ENCODE data around the gene ELK3.
"Not testable (repeated sequence)": the region's sequence is repeated elsewhere in the genome, so short reads cannot be mapped to it uniquely, and the experiment has no call there.

Gene ELK3

DNA sequence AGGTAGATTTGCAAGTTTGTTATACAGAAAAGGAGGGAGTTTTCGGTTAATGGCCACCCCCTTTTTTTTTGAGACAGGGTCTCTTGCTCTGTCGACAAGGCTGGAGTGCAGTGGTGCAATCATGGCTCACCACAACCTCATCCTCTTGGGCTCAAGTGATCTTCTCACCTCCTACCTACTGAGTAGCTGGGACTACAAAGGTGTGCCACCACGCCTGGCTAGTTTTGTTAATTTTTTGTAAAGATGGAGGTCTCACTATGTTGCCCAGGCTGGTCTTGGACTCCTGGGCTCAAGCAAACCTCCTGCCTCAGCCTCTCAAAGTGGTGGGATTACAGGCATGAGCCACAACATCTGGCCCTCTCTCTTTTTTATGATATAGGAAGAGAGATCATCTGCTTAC is 111.5 kb downstream of the ELK3 start:
- DNase-seq (ENCODE audit: low read depth in 3 of 3), result no peak

DNA sequence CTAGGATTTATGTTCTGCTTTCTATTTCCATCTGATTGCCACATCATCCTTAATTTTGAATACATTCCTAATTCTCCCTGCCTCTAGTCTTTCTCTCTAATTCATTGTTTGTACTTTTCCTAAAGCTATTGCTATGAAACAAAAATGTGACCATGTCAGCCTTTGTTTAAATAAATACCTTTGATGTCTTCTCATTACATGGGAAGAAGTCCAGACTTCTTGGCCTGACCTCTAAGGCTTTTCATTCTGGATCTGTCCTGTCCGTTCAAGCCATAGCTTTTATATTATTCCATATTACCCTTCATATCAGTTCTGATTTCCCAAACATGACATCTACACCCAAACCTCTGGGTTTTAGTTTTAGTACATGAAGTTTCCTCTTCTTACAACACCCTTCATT is 114.7 kb downstream of the ELK3 start:
- DNase-seq (ENCODE audit: low read depth in 3 of 3), result no peak

DNA sequence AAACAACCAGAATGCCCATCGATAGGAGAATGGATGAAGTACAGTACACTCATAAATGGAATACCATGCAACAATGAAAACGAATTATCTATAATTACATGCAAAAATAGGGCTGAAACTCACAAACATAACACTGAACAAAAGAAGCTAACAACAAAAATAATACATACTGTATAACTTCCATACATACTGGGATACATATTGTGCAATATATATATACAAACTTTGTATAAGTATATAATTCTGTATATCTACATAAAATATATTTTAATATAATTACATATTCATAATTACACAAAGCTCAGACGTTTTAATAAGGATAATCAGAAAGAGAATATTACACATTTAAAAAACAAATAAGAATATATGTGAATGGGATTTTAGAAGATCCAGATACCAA is 115.9 kb downstream of the ELK3 start:
- DNase-seq (ENCODE audit: low read depth in 3 of 3), result no peak

DNA sequence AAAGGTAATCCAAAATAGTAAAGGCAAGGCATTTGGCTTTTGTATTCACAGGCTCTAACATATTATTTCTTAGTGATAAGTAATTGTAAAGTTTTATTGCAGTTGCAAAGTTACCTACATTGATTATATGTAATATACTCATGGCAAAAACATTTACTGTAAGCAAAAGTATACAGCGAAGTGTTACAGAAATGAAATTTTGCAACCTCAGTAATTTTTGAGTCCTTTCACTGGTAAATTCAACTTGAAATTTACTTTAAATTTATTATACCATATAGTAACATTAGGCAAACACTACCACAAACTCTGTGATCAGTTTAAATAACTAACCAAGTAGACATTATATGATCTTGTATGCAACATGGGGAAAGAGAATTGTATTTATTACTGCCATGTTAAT is 117.0 kb downstream of the ELK3 start:
- no peak for DNase-seq (ENCODE audit: low read depth in 3 of 3)

DNA sequence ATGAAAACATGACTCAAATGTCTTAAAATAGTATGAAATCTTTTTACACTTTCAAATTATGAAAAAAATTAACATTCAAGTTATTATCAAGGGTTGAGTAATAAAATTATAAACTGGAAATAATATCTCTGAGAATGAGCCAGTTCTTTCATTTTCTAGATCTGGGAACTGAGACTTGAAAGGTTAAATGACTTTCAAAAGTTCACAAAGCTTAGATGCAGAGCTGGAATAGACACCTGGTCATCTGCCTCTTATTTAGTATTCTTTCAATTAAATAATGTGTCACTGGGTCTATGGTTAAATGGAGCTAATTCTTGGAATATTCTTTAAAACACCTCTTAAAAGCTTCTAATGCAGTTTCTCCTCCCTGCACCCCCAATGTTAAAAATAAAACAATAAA is 119.4 kb downstream of the ELK3 start:
- DNase-seq (ENCODE audit: low read depth in 3 of 3), result no peak

DNA sequence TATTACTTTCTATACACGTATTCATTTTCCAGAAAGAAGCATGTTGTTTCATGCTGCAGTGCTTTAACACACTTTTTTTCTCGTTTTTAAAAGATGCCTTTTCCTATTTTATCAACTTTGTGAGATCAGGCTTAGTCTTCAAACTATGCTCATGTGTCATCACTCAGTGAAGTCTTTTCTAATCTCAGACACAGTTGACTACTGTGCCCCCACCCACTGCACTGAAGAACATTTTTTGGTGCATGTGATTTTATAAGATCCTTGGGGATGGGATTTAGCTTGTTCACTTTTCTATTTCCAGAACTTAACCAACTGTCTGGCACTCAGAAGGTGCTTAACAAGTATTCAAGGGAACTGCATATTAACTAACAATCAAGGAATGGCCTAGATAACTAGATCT is 120.5 kb downstream of the ELK3 start:
- no peak for DNase-seq (ENCODE audit: low read depth in 3 of 3)

DNA sequence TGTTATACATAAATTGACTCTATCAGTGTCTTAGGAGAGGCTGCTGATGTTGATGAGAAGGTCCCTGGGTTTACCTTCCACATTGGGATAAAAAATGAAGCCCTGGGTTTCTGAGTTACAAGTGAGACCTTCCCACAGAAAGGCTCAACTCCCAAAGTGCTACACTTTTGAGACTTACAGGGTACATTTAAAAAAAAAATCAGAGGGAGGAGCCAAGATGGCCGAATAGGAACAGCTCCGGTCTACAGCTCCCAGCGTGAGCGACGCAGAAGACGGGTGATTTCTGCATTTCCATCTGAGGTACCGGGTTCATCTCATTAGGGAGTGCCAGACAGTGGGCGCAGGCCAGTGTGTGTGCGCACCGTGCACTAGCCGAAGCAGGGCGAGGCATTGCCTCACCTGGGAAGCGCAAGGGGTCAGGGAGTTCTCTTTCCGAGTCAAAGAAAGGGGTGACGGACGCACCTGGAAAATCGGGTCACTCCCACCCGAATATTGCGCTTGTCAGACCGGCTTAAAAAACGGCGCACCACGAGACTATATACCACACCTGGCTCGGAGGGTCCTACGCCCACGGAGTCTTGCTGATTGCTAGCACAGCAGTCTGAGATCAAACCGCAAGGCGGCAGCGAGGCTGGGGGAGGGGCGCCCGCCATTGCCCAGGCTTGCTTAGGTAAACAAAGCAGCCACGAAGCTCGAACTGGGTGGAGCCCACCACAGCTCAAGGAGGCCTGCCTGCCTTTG is 121.7 kb downstream of the ELK3 start:
- not testable (repeated sequence) for DNase-seq (ENCODE audit: low read depth in 3 of 3)

DNA sequence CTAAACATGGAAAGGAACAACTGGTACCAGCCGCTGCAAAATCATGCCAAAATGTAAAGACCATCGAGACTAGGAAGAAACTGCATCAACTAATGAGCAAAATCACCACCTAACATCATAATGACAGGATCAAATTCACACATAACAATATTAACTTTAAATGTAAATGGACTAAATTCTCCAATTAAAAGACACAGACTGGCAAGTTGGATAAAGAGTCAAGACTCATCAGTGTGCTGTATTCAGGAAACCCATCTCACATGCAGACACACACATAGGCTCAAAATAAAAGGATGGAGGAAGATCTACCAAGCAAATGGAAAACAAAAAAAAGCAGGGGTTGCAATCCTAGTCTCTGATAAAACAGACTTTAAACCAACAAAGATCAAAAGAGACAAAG is 123.6 kb downstream of the ELK3 start:
- DNase-seq (ENCODE audit: low read depth in 3 of 3), result not testable (repeated sequence)
